H1 (cell line): ENCODE results near the gene PHKA1. TPM values are rescaled to one million over a fixed set of nuclear protein-coding genes. Genes with fewer than 3 reads are reported as not detected.

Source experiments
- HDAC2 ChIP-seq, 2 experiments: fragments of 300-600 bp in 1 of 2; sonication (generic) in 1 of 2; IDR thresholded peaks; 2 replicates each; pipeline ENCODE4 v1.6.1; 2011 to 2012; ENCODE audit warnings: low read depth in 2 of 2, low read length in 2 of 2, mild to moderate bottlenecking in 2 of 2, moderate library complexity in 2 of 2, borderline replicate concordance in 1 of 2, inconsistent platforms in 1 of 2
- polyA plus RNA-seq, 7 experiments: library from polyadenylated mRNA; depleted of rRNA in 3 of 7; stranded (reverse) in 5 of 7; unstranded in 2 of 7; fragments of >200 nt in 5 of 7; fragments of 200-250 nt in 2 of 7; gene quantifications; 1 replicate in 5 of 7; 2 replicates in 1 of 7; 4 replicates in 1 of 7; pipeline versions ENCODE4 v1.2.1 to v1.2.3, GENCODE V29; 2011 to 2013; ENCODE audit warnings: missing spikeins in 2 of 7, mixed read lengths in 2 of 7
- total RNA-seq: library from RNA; stranded (reverse); fragmentation: NEBNext Ultra II Directional; extraction: Animal tissue kit (Norgen Biotek cat#: 25700); gene quantifications from 2 replicates; pipeline ENCODE4 v1.2.1, GENCODE V29; 2021

PHKA1 gene
- total and polyA plus RNA-seq, 2 of the 8 experiments (the other 6 are each of a cell fraction or from before 2014, with no cell fraction given): 4.2 to 7.2 TPM

DNA sequence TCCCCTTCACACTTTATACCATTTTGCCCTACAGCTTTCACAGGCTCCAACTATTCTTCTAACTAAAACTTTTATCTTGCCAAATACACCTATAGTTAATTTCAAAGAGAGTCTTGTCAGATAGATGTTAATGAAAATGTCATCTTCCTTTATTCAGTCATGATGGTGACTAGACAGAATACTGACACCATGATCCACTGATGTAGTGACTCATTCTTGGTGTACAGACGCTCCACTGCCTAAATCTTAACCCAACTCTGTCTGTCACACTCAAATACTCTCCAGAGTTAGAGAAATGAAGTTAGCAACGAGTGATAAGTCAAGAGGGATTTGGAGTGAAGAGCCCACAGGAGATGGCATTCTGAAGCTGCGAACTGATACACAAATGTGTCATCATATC, 109.4 kb downstream of the PHKA1 start (continued):
- no peak for TF ChIP-seq HDAC2 (IDR thresholded peaks at IDR 0.05; ENCODE audit: borderline replicate concordance in 1 of 2, low read depth in 2 of 2, low read length in 2 of 2)
